Endothelial cell of umbilical vein (primary cell): Measurements from ENCODE around the gene ASMTL.

Experiments used
- EZH2 ChIP-seq: IDR thresholded peaks from 2 replicates; pipeline ENCODE4 v1.6.1; 2012; ENCODE audit warnings: borderline replicate concordance, low read depth, mild to moderate bottlenecking, moderate library complexity, low read length, inconsistent platforms; ENCODE audit not compliant: severe bottlenecking
- FOS ChIP-seq: IDR thresholded peaks from 2 replicates; pipeline ENCODE4 v1.6.1; 2011; ENCODE audit warnings: mild to moderate bottlenecking, low read length, moderate library complexity, borderline replicate concordance; ENCODE audit not compliant: insufficient read depth
- GATA2 ChIP-seq: IDR thresholded peaks from 2 replicates; pipeline ENCODE4 v1.7.0; 2011; ENCODE audit warnings: low read depth, mild to moderate bottlenecking, moderate library complexity, mixed read lengths, low read length; ENCODE audit not compliant: insufficient read length, insufficient read depth
- JUN ChIP-seq: IDR thresholded peaks from 2 replicates; pipeline ENCODE4 v1.6.1; 2011; ENCODE audit warnings: borderline replicate concordance, low read depth; ENCODE audit not compliant: insufficient read length, insufficient read depth
- MAX ChIP-seq: IDR thresholded peaks from 2 replicates; pipeline ENCODE4 v1.6.1; 2011; ENCODE audit not compliant: insufficient read depth, insufficient read length
- POLR2A ChIP-seq: IDR thresholded peaks from 2 replicates; pipeline ENCODE4 v1.6.1; 2012; ENCODE audit warnings: low read depth, mild to moderate bottlenecking, control low read depth, low read length
- POLR2AphosphoS5 ChIP-seq: IDR thresholded peaks from 2 replicates; pipeline ENCODE4 v1.6.1; 2012; ENCODE audit warnings: low read depth, mild to moderate bottlenecking, control low read depth, low read length, moderate library complexity; ENCODE audit not compliant: insufficient read depth
- TF ChIP-seq, protein P1 (sequence below), 2 donors: IDR thresholded peaks; 1 replicate in 1 of 2; 2 replicates in 1 of 2; pipeline ENCODE4 v1.5.1; 2011; ENCODE audit warnings: low read length in 2 of 2, mild to moderate bottlenecking in 2 of 2, moderate library complexity in 2 of 2, control low read depth in 1 of 2, inconsistent platforms in 1 of 2, low read depth in 1 of 2; ENCODE audit not compliant: insufficient read depth in 1 of 2; ENCODE audit errors: extremely low read depth in 1 of 2

DNA sequence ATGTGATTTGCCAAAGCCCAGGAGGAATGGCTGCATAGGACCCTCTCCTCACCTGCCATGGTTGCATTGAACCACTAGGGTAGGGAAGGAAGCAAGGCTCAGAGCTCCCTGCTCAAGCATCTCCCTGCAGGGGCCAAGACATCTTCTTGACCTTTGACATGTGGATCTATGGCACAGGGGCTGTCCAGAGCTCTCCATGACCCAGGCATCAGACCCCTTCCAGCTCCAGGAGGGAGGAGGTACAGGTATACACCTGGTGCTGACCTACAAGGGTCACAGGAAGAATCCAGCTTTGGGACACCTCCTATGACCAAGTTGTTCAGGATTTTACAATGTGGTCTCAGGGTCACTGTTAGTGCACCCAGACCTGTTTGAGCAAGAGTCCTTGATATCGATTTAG, 23.2 kb upstream of the ASMTL start:
- TF ChIP-seq EZH2: no peak
- TF ChIP-seq, protein P1, sequence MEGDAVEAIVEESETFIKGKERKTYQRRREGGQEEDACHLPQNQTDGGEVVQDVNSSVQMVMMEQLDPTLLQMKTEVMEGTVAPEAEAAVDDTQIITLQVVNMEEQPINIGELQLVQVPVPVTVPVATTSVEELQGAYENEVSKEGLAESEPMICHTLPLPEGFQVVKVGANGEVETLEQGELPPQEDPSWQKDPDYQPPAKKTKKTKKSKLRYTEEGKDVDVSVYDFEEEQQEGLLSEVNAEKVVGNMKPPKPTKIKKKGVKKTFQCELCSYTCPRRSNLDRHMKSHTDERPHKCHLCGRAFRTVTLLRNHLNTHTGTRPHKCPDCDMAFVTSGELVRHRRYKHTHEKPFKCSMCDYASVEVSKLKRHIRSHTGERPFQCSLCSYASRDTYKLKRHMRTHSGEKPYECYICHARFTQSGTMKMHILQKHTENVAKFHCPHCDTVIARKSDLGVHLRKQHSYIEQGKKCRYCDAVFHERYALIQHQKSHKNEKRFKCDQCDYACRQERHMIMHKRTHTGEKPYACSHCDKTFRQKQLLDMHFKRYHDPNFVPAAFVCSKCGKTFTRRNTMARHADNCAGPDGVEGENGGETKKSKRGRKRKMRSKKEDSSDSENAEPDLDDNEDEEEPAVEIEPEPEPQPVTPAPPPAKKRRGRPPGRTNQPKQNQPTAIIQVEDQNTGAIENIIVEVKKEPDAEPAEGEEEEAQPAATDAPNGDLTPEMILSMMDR (IDR thresholded peaks at IDR 0.05; ENCODE audit: extremely low read depth in 1 of 2, insufficient read depth in 1 of 2, low read depth in 1 of 2, low read length in 2 of 2): no peak
- TF ChIP-seq POLR2AphosphoS5: no peak
- no peak for TF ChIP-seq POLR2A
- TF ChIP-seq MAX: no peak
- no peak for TF ChIP-seq FOS
- no peak for TF ChIP-seq JUN
- TF ChIP-seq GATA2: no peak
